Erythroblast (primary cell): Measurements from ENCODE around the gene PSME3IP1.

Experiments used
- GATA1 ChIP-seq: IDR thresholded peaks from 2 replicates; pipeline ENCODE4 v1.6.1; 2011; ENCODE audit warnings: low read depth, mild to moderate bottlenecking, control low read depth, low read length, moderate library complexity
- POLR2A ChIP-seq: IDR thresholded peaks from 2 replicates; pipeline ENCODE4 v1.6.1; 2011; ENCODE audit warnings: mild to moderate bottlenecking, low read length

GRCh38 chr16:57133886-57134285, 52.0 kb downstream of the PSME3IP1 start:
- TF ChIP-seq POLR2A (no peak), GATA1 (no peak)
